CD4-positive, alpha-beta T cell treated with Interleukin-21 for 1 hour (primary cell): ENCODE data around the gene SPI1.
"Not testable (repeated sequence)": the region's sequence is repeated elsewhere in the genome, so short reads cannot be mapped to it uniquely, and the experiment has no call there.

Experiments
- DNase-seq: peaks from one replicate; pipeline ENCODE4 v3.0.0-alpha.2; 2020

SPI1 gene

DNA sequence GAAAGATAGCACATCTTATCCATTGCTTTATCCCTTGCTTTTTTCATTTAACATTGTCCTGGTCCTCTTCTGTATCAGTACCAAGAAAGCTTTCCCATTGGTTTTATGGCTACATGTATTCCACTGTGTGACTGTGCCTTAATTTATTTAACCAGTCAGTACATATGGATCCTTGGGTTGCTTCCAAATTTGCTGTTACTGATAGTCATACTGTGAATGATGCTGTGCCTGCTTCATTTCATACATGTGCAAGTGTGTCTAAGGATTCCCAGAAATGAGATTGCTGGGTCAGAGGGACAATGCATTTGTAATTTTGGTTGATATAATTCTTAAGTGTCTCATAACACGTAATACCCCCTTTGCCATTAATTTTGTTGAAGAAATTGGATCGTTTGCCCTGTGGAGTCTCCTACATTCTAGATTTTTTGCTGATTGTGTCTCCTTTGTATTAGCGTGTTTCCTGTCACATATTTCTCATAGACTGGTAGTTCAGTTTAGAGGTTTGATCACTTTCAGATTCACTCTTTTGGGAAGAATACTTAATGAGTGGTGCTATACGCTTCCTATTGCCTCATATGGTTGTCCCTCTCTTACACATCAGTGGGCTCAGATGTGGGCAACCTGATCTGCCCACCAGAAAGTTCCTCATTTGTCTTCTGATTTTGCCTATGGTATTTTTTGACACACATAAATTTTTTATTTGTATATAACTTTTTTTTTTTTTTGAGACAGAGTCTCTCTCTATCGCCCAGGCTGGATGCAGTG, 61.1 kb downstream of the SPI1 start:
- no peak for DNase-seq

GRCh38 chr11:47316501-47316900, 61.8 kb downstream of the SPI1 start:
- DNase-seq: not testable (repeated sequence)

- no peak for DNase-seq
Observed at GRCh38 chr11:47314992-47315391, 63.4 kb downstream of the SPI1 start.

DNA sequence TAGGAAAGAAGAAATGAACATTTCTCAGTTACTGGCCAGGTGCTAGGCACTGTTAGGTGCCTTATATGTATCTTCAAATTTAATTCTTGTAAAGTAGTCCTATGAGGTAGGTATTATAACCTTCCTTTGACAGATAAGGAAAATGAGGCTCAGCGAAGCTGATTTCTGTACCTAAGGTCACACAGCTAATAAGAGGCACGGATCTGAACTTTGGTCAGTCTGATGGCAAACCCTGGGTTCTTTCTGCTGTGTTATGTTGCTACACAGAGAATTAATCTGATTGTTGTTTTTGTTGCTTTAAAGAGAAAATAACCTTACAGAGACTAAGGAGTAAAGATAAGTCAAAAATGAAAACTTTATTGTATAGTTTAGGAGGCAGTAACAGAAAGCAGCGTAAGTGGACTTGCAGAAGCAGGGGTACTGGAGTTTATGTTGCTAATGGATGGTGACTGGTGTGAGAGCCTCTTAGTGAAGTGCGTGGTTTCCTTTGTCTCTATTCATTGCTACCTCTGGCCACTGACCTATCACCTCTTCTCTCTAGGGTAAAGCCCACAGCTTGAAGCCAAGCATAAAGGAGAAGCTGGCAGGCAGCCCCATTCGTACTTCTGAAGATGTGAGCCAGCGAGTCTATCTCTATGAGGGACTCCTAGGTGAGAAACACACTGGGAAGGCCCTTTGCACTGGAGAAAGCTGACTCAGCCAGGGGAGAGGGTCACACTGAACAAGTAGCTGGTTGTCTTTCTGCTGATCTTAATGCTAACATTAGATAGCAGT, 70.1 kb downstream of the SPI1 start:
- DNase-seq: no peak

DNA sequence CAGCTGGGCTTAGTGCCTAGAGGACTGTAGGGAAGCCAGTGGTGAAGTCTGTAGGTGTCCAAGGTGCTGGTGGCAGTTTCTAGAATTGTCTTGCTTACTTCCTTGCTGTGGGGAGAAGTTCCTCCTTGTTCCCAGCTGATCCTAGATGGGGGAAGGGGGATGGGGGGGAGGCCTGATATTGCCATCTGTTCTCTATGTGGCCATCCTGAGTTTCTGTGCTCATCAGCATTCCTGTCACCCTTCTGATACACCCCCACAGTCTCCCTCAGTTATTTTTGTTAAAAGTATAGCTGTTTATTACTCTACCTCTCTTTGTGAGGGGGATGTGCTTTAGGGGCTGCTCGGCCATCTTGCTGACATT, 71.9 kb downstream of the SPI1 start:
- DNase-seq: no peak

DNA sequence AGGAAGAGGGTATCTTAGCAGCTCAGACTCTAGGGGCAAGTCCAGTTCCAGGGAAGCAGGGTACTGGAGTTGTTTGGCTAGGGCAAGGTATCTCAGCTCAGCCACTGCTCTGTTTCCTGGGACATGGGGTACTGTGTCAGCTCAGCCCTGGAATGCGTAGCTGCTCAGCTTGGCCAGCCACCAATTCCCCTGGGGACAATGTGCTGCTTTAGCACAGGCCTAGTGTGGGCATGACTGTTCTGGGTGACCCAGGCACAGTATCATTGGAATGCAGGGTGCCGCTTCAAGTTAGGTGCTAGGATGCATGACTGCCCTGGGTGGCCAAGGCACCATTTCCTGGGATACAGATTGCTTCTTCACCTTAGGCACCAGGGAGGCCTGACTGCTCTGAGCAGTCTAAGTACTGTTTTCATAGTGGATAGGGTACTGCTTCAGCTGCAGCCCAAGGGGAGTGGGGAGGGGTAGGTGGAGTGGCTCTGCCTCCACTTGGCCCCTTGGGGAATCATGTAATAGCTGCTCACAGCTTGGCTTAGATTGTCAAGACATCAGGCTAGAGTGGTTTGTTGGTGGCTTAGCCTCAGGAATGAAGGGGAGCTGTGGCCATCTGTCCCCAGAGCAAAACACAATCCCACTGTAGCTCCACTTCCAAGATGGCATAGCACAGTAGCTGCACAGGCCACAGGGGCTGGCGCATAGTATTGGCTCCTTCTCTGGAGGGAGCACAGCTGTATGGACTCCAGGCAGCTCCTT, 72.4 kb downstream of the SPI1 start:
- no peak for DNase-seq
